ENCODE data around the gene GALNT13.

The GALNT13 gene

GRCh38 chr2:154497019-154497418 lies 625.3 kb downstream of the GALNT13 start:
- DNase-seq: no peak

All from left hindlimb (tissue), 1 donor.